SK-N-MC (cell line): Measurements from ENCODE around the gene SSR4.

Source experiments
- EZH2 ChIP-seq: fragments of 200-600 bp; sonication (generic); IDR thresholded peaks from one replicate; pipeline ENCODE4 v1.6.1; 2017; ENCODE audit warnings: antibody characterized with exemption
- POLR2AphosphoS5 ChIP-seq: IDR thresholded peaks from 2 replicates; pipeline ENCODE4 v1.6.1; 2012; ENCODE audit warnings: mild to moderate bottlenecking, low read depth, low read length, borderline replicate concordance

DNA sequence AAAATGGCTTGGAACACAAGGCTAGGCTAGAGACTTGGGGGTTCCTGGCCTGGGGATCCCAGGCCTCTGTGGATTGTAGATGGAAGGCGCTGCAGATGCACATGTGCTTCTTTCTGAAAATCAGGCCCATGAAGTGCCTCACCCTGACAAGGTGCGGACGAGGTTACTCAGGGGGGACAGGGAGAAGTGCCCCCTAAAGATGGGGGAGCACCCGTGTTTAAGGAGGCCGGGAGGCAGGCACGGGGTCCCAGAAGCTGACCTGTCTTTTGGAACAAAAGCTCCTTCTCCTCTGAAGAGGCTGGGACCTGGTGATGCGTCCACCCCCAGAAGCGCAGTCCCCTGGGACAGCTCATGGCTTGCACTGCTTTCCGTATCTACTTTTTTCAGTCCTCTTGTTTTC lies 33.4 kb downstream of the SSR4 start:
- no peak for TF ChIP-seq EZH2
- TF ChIP-seq POLR2AphosphoS5: no peak
